ENCODE data around the gene UBA5.

The UBA5 gene

DNA sequence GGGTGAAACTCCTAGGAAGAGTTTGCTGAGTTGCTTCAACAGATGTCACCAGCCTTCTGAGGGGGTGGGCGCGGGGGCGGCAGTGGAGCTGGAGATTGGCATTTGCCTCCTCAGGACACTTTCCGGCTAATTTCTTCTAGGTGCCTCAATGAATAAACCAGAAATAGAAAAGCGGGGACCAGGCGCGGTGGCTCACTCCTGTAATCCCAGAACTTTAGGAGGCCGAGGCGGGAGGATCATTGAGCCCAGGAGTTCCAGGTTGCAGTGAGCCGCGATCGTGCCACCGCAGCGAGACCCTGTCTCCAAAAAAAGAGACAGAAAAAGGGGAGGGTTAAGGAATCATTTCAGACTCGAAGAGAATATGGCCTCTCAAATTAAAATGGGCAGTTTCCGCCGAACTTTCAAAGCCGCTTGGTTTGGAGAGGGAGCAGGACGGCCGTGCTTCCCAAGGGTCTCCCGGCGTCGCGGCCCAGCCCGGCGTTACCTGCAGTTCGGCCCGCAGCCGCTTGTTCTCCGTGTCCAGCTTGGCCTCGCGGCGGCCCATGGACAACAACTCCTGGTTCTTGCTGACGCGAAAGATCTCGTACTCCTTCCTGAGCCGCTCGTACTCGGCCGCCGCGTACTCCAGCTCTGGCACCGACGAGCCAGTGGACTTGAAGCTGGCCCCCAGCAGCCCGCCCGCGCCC, 61.5 kb downstream of the UBA5 start:
- DNase-seq: peak; percentile 56

DNA sequence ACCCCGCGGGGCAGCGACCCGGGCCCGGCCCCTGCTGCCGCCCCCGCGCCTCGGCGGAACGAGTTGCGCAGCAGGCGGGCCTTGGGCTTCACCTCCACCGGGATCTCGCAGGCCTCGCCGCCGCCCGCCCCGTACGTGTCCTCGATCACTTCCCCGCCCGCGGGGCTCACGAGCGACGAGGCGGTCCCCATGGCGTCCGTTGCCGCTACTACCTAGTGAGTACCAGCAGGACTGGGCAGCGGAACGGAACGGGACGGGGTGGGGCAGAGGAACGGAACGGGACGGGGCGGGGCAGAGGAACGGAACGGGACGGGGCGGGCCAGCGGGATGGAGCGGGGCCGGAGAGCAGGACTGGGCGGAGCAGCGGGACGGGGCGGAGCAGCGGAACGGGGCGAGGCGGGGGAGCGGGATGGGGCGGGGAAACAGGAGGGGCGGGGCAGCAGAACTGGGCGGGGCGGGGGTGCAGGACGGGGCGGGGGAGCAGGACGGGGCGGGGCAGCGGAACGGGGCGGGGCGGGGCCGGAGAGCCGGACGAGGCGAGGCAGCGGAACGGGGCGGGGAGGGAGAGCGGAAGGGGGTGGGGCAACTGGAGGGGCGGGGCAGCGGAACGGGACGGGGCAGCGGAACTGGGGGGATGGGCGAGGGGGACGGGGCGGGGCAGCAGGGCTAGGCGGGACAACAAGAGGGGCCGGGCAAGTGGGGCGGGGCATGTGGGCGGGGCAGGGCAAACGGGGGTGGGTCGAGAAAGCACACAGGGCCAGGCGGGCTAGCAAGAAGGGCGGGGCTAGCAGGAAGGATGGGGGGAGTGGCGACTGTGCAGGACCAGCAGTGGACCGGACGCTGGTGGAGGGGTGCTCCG, 62.3 kb downstream of the UBA5 start, which contains the start of gene NPHP3:
Gene NPHP3, minus strand, starts transcription at position 245 of the 859 bp plus-strand sequence. Its CDS starts 54 bp downstream, at position 191.
- DNase-seq: peak; percentile 98

DNA sequence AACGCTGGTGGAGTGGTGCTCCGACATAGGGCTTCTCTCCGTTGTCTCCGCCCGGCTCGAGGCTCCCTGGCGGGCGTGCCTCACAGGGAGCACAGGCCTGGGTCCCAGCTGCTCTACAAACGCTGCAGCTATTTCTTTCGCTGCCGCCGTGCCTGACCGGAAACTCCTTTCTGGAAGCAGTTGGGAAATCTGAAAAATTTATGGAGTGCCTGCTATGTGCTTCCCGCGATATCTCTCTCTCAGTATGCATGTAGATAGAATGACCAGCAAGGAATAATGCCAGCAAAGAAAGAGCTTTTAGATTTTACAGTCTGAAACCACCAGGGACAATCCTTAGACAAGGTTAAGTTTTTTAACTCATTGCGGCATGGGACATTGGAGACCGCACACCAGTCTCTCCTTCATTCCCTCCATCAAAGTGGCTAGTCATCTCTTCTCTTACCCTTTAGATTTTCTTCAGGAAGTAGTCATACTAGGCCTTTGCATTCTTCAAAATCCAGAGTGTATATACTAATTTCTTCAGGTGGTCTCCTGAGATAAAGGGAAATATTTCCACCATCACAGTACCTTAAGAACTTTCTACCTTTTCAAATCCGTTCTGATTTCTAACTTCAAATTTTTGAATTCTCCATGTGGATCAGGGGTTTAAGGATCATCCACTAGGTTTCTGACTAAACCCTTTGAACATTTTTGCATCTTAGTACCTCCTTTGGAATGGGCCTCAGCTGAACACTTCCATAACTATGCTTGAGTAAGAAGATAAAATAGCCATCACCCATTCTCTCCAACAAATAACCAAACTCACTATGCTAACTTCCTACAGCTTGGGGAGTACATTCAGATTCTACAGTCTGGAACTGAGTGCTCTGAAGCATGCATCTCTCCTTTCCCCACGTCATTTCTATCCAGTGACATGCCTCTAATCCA, 63.2 kb downstream of the UBA5 start:
- no peak for DNase-seq

DNA sequence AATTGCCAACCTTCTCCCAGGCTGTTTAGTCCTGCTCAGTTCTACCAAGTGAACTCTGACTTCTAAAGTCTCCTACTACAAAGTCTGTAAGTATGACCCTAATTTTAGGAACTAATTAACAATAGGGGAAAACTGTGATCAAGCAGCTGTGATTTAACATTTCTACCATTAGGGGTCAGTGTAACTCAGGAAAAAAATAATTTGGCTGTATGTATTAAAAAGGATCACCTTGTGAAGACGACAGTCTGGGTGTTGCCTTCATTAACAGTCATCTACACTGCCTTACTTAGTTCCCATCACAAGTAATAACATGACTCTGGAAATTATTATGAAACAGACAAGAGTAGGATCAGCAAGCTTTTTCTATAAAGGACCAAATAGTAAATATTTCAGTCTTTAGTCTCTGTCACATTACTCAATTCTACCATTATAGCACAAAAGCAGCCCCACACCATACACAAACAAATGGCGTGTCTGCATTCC, 66.3 kb downstream of the UBA5 start:
- peak; percentile 31 for DNase-seq
